Smooth muscle cell (in vitro differentiated cells): ENCODE measurements around the gene KLF2. TPM values are rescaled to one million over a fixed set of nuclear protein-coding genes. Genes with fewer than 3 reads are reported as not detected.
"Not testable (repeated sequence)": the region's sequence is repeated elsewhere in the genome, so short reads cannot be mapped to it uniquely, and the experiment has no call there.

Experiments used
- DNase-seq: peaks from one replicate; lab custom pipeline; 2025; ENCODE audit not compliant: unreplicated experiment; lab: John Stamatoyannopoulos, UW
- H2AFZ ChIP-seq: fragments of 200-600 bp; sonication (generic); 2 replicates; pipeline ENCODE4 v1.6.0; 2016; ENCODE audit warnings: antibody characterized with exemption, low read depth, mild to moderate bottlenecking
- H3F3A ChIP-seq: fragments of 200-600 bp; sonication (generic); 2 replicates; pipeline ENCODE4 v1.6.0; 2017; ENCODE audit warnings: antibody characterized with exemption, low read depth
- H3K27ac ChIP-seq: fragments of 200-600 bp; sonication (generic); 2 replicates; pipeline ENCODE4 v1.5.1; 2016; ENCODE audit warnings: low read depth, mild to moderate bottlenecking
- H3K27me3 ChIP-seq: fragments of 200-600 bp; sonication (generic); 2 replicates; pipeline ENCODE4 v1.6.1; 2016; ENCODE audit warnings: low read depth, mild to moderate bottlenecking
- H3K36me3 ChIP-seq: fragments of 200-600 bp; sonication (generic); 2 replicates; pipeline ENCODE4 v1.5.1; 2016; ENCODE audit warnings: low read depth
- H3K4me1 ChIP-seq: fragments of 200-600 bp; sonication (generic); 2 replicates; pipeline ENCODE4 v1.5.1; 2016; ENCODE audit warnings: low read depth
- H3K4me2 ChIP-seq: fragments of 200-600 bp; sonication (generic); 2 replicates; pipeline ENCODE4 v1.6.0; 2016; ENCODE audit warnings: mild to moderate bottlenecking
- H3K4me3 ChIP-seq: fragments of 200-600 bp; sonication (generic); 2 replicates; pipeline ENCODE4 v1.5.1; 2016; ENCODE audit warnings: mild to moderate bottlenecking
- H3K79me2 ChIP-seq: fragments of 200-600 bp; sonication (generic); 2 replicates; pipeline ENCODE4 v1.6.0; 2016; ENCODE audit warnings: low read depth, mild to moderate bottlenecking
- H3K9ac ChIP-seq: fragments of 200-600 bp; sonication (generic); 2 replicates; pipeline ENCODE4 v1.6.0; 2016; ENCODE audit warnings: low read depth
- H3K9me3 ChIP-seq: fragments of 200-600 bp; sonication (generic); replicated peaks from 2 replicates; pipeline ENCODE4 v1.5.1; 2016; ENCODE audit warnings: low read depth
- H4K20me1 ChIP-seq: fragments of 200-600 bp; sonication (generic); 2 replicates; pipeline ENCODE4 v1.6.0; 2016; ENCODE audit warnings: low read depth
- WGBS: methylation state at CpG from one replicate; pipeline ENCODE4 v1.1.7; 2016; ENCODE audit warnings: low lambda C conversion rate; 5-methylcytosine and 5-hydroxymethylcytosine counted together
- polyA plus RNA-seq: library from polyadenylated mRNA; unstranded; fragments of >200 nt; fragmentation: Nextera tagmentation; extraction: Ambion mirVana; gene quantifications from 2 replicates; pipeline ENCODE4 v1.2.1, GENCODE V29; 2016
- total RNA-seq: library from RNA; depleted of rRNA; stranded (reverse); fragments of >200 nt; gene quantifications from 2 replicates; pipeline ENCODE4 v1.2.3, GENCODE V29; 2014
- TF ChIP-seq, protein P1 (sequence below): fragments of 200-600 bp; sonication (generic); IDR thresholded peaks from 2 replicates; pipeline ENCODE4 v1.5.1; 2017; ENCODE audit warnings: borderline replicate concordance, mild to moderate bottlenecking, antibody characterized with exemption; ENCODE audit not compliant: insufficient read depth, poor library complexity, severe bottlenecking

The KLF2 gene
- total and polyA plus RNA-seq, 2 experiments from 2014 or later = 2.7 to 18.0 TPM

- Histone ChIP-seq H3K4me3 (no peak overlapping the region), H3K79me2 (no peaks in the 10 kb centered on the region), H4K20me1 (no peaks in the 10 kb centered on the region), H3K27ac (no peak overlapping the region), H3K36me3 (no peaks in the 10 kb centered on the region), H3K4me1 (no peaks in the 10 kb centered on the region), H2AFZ (no peak overlapping the region), H3F3A (no peaks in the 10 kb centered on the region), H3K27me3 (peaks cover 4% of the 10 kb centered on the region), H3K9me3 (no peaks in the 10 kb centered on the region), H3K9ac (no peak overlapping the region), H3K4me2 (no peak overlapping the region)
- WGBS = 76% methylated on average over 35 of the region's 36 CpGs
- DNase-seq = no peak
- TF ChIP-seq, protein P1, sequence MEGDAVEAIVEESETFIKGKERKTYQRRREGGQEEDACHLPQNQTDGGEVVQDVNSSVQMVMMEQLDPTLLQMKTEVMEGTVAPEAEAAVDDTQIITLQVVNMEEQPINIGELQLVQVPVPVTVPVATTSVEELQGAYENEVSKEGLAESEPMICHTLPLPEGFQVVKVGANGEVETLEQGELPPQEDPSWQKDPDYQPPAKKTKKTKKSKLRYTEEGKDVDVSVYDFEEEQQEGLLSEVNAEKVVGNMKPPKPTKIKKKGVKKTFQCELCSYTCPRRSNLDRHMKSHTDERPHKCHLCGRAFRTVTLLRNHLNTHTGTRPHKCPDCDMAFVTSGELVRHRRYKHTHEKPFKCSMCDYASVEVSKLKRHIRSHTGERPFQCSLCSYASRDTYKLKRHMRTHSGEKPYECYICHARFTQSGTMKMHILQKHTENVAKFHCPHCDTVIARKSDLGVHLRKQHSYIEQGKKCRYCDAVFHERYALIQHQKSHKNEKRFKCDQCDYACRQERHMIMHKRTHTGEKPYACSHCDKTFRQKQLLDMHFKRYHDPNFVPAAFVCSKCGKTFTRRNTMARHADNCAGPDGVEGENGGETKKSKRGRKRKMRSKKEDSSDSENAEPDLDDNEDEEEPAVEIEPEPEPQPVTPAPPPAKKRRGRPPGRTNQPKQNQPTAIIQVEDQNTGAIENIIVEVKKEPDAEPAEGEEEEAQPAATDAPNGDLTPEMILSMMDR = no peak
These were observed 41.2 kb upstream of the KLF2 start for GRCh38 chr19:16283210-16284061.

DNA sequence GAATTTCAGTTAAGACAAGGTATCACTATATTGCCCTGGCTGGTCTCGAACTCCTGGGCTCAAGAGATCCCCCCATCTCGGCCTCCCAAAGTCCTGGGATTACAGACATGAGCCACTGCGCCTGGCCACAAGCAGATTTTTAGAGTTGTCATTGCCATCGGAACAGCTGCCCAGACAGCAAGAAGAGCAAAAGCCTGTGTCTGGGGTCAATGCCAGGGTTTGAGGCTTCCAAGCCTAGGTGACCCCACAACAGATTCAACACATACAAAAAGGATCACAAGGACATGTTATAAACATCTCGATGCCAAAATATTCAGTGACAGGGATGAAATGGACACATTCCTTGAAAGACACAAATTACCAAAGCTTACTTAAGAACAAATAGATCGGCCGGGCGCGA, 40.1 kb upstream of the KLF2 start:
- Histone ChIP-seq H3K79me2 (no peaks in the 10 kb centered on the region), H3K27ac (no peak overlapping the region), H4K20me1 (no peaks in the 10 kb centered on the region), H3K9ac (no peak overlapping the region), H3K36me3 (no peaks in the 10 kb centered on the region), H3K4me1 (no peaks in the 10 kb centered on the region), H3K27me3 (peaks cover 4% of the 10 kb centered on the region), H3F3A (no peaks in the 10 kb centered on the region), H3K4me2 (no peak overlapping the region), H3K4me3 (no peak overlapping the region), H2AFZ (no peak overlapping the region), H3K9me3 (no peaks in the 10 kb centered on the region)
- TF ChIP-seq, protein P1 = no peak
- no peak for DNase-seq
- 95% methylated on average over 9 of the region's 9 CpGs for WGBS

DNA sequence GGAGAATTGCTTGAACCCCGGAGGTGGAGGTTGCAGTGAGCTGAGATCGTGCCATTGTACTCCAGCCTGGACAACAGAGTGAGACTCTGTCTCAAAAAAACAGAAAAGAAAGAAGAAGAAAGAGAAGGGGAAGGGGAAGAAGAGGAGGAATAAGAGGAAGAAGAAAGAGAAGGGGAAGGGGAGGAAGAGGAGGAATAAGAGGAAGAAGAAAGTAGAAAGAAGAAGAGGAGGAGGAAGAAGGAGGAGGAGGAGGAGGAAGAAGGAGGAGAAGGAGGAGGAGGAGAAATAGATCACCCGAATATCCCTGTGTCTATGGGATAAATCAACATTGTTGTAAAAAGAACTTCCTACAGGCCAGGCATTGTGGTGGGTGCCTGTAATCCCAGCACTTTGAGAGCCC, 39.5 kb upstream of the KLF2 start:
- not testable (repeated sequence) for H3K9me3 ChIP-seq, H2AFZ ChIP-seq
- WGBS = 94% methylated on average over 3 of the region's 3 CpGs

DNA sequence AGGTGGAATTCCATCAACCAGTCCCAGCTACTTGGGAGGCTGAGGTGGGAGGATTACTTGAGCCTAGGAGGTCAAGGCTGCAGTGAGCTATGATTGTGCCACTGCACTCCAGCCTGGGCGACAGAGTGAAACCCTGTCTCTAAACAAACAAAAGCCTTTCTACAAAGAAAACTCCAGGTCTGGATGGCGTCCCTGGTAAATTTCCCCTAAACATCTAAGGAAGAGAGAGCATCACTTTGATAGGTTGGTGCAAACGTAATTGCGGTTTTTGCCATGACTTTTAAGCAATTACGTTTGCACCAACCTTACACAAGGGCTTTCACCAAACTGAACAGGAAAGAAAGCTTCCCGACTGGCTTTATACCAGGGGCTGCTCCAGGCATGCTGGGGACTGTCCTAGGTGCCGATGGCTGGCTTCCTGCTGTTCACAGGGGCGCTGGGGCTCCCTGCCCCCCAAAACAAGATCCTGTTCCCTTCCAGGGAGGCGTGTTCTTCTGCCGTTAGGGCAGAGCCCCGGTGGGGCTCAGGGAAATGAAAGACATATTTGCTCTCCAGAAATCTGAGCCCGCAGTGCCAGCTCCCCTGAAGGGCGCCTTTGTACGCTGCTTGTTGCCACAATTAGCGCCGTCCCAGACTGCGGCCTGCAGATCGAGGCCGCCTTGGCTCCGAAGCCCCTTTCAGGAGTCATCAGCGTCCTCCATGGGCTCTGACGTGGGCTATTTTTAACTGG, 38.7 kb upstream of the KLF2 start:
- Histone ChIP-seq H3K27ac (no peak overlapping the region), H3K4me3 (no peak overlapping the region), H3F3A (no peaks in the 10 kb centered on the region), H3K4me2 (no peak overlapping the region), H2AFZ (no peak overlapping the region), H3K36me3 (no peaks in the 10 kb centered on the region), H4K20me1 (no peaks in the 10 kb centered on the region), H3K27me3 (peaks cover 4% of the 10 kb centered on the region), H3K9me3 (no peaks in the 10 kb centered on the region), H3K79me2 (no peaks in the 10 kb centered on the region), H3K4me1 (no peaks in the 10 kb centered on the region), H3K9ac (no peak overlapping the region)
- TF ChIP-seq, protein P1 = no peak
- WGBS = 77% methylated on average over 22 of the region's 22 CpGs
- DNase-seq = no peak

More for the DNA sequence above, 39.5 kb upstream of the KLF2 start:
- not testable (repeated sequence) for H3K27me3 ChIP-seq, DNase-seq, H3K36me3 ChIP-seq, H3K79me2 ChIP-seq, H3K4me2 ChIP-seq, H3K27ac ChIP-seq, H3F3A ChIP-seq, H4K20me1 ChIP-seq, H3K4me3 ChIP-seq, H3K9ac ChIP-seq, H3K4me1 ChIP-seq
